HG02763 (cell line): ENCODE data around the gene IL18R1.
"Not testable (repeated sequence)": the region's sequence is repeated elsewhere in the genome, so short reads cannot be mapped to it uniquely, and the experiment has no call there.

ENCODE experiments used
- ATAC-seq: cut with Tn5 transposase; IDR thresholded peaks from one replicate; pipeline ENCODE4 v1.9.1; 2021; ENCODE audit warnings: mild to moderate bottlenecking, moderate library complexity; ENCODE audit not compliant: unreplicated experiment

IL18R1 gene, protein sequence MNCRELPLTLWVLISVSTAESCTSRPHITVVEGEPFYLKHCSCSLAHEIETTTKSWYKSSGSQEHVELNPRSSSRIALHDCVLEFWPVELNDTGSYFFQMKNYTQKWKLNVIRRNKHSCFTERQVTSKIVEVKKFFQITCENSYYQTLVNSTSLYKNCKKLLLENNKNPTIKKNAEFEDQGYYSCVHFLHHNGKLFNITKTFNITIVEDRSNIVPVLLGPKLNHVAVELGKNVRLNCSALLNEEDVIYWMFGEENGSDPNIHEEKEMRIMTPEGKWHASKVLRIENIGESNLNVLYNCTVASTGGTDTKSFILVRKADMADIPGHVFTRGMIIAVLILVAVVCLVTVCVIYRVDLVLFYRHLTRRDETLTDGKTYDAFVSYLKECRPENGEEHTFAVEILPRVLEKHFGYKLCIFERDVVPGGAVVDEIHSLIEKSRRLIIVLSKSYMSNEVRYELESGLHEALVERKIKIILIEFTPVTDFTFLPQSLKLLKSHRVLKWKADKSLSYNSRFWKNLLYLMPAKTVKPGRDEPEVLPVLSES

GRCh38 chr2:102355526-102356380, at the start of gene IL18R1:
IL18R1 (plus strand) TSS chr2:102355796; CDS start chr2:102362661, 6,865 bp downstream.
- peak; percentile 94 for ATAC-seq

- ATAC-seq, result no peak
Measured at GRCh38 chr2:102306125-102306524, 49.5 kb upstream of the IL18R1 start.

DNA sequence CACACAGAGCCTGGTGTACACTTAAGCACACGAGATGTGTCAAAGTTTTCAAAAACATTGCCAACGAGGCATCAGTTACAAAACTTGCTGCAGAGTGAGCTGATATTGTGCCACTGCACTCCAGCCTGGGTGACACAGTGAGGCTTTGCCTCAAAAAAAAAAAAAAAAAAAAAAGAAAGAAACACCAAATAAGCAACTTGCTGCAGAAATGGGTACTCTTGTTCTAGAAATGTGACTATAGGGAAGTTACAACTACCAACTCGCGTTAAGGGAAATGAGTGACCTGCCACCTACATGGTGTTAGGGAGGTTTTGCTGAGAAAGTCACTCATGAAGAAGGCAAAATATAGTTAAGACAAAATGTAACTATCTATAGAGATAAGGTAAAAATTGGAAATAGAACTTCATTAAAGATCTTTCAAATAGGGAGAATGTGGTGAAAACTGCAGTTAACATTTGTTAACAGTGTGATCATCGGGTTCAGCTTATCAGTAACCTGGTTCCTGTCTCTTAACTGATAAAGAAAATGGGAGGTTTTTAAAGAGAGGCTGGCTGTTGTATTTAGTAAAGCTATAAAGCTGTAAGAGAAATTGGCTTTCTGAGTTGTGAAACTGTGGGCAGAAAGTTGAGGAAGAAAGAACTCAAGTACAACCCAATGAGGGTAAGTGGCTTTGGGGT, 44.5 kb upstream of the IL18R1 start, which contains the start of gene IL1RL1:
IL1RL1 (plus strand) TSS at position 600 of the 677 bp plus-strand sequence. CDS start 26,702 bp downstream, outside the sequence.
- no peak for ATAC-seq

- no peak for ATAC-seq
Measured at GRCh38 chr2:102313025-102313424, 42.6 kb upstream of the IL18R1 start.

DNA sequence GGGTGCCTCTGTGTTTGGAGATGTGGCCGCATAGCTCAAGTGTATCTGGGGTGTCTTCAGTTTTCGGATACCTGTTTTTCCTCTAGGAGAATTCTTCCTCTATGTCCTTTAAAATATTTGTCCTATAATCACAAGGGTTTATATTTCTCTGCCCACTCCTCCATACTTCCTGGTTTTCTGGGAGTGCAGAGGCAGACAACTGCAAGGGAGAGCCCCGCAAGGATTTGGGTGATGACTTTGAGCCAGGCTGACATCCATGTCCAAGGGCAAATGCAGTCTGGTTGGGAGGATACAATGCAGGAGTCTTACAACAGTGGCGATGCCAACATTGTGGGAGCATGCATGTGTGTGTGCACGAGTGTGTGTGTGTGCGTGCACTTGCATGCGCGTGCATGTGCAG, 42.1 kb upstream of the IL18R1 start:
- no peak for ATAC-seq

DNA sequence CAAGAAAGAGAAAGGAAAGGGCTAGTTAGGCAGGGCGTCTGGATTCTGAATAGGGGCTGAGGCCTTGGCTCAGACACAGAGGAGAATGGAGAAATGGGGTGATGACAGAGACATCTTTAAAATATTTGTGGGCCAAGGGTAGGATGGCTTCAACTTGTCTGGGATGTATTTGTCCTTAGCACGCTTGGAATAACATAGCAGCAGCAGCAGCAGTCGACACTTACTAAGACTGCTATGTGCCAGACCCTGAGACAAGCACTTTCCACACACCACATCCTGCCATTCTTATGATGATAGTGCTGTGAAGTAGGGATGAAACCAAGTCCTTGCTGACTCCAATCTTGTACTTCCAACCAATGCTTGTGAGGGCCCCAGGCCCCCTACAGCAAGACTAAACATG, 41.6 kb upstream of the IL18R1 start:
- no peak for ATAC-seq

GRCh38 chr2:102315921-102316320, 39.7 kb upstream of the IL18R1 start:
- ATAC-seq, result no peak

GRCh38 chr2:102317715-102318114, 37.9 kb upstream of the IL18R1 start:
- no peak for ATAC-seq

GRCh38 chr2:102318437-102318836, 37.2 kb upstream of the IL18R1 start:
- no peak for ATAC-seq

DNA sequence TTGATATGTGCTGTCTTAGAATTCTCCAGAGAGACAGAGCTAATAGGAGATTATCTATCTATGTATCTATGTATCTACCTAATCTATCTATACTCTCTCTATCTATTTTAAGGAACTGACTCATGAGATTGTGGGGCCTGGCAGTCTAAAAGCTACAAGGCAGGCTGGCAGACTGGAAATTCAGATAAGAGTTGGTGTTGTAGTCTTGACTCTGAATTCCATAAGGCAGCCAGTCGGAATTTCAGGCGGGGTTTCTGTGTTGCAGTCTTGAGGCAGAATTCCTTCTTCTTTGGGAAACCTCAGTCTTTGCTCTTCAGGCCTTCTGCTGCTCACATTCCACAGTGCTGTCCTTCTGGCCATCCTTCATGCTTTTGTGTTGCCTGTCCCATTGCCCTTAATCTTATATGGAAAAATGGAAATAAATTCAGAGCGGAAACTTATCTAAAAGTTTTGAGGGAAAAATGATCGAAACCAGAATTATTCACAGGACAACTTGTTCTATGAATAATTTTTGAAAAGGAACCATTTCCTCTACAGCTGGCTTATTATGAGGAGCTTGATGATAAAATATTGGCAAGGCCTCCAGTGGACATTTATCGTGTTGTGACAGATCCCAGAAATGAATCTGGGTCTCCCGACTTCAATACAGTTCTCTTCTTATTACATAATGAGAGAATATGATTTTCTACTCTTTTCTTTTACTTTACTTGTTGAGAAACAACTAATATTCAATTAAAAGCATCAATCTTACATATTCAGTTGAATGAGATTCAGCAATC, 33.5 kb upstream of the IL18R1 start:
- no peak for ATAC-seq

DNA sequence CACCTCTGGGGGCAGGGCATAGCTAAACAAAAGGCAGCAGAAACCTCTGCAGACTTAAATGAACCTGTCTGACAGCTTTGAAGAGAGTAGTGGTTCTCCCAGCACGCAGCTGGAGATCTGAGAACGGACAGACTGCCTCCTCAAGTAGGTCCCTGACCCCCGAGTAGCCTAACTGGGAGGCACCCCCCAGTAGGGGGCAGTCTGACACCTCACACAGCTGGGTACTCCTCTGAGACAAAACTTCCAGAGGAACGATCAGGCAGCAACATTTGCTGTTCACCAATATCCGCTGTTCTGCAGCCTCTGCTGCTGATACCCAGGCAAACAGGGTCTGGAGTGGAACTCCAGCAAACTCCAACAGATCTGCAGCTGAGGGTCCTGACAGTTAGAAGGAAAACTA, 30.7 kb upstream of the IL18R1 start:
- ATAC-seq, result not testable (repeated sequence)

DNA sequence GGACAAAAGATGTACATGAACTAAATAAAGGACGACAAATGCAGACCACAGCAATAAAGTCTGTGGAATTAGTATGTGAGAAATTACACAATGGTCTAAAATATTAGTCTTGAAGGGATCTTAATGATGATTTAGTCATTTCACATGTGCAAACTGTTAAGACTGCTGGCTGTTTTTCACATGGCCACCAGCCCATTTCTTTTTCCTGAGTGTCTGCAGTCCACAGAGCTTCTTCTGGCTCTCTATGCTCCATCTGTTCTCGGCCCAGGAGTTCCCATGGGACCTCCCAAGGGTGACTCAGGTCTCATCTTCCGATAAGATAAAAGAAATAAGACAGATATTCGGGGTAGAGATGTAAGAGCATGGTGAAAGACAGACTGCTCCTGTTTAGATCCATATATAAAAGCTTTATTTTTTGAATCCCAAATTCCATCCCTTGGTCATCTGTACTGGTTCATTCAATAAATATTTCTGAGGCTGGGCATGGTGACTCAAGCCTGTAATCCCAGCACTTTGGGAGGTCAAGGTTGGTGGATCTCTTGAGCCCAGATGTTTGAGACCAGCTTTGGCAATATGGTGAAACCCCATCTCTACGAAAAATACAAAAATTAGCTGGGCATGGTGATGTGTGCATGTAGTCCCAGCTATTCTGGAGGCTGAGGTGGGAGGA, 24.1 kb upstream of the IL18R1 start:
- ATAC-seq, result no peak

DNA sequence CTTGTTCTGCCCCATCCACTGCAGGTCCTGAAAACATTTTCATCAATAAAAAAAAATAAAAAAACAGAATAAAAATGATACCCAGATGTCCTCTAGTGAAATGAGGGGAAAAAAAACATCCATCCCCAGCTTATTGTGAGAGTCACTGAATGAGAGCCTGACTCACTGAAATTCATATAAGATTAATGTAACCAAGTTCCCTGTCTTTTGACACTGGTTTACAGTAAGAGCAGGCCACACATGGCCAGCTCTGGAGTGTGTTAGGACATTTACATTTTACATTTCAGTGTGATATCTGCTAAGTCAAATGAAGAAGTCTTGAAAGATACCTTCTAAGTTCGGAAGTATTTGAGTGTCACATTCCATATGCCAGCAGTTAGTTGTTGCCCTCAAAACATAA, 21.1 kb upstream of the IL18R1 start:
- no peak for ATAC-seq

DNA sequence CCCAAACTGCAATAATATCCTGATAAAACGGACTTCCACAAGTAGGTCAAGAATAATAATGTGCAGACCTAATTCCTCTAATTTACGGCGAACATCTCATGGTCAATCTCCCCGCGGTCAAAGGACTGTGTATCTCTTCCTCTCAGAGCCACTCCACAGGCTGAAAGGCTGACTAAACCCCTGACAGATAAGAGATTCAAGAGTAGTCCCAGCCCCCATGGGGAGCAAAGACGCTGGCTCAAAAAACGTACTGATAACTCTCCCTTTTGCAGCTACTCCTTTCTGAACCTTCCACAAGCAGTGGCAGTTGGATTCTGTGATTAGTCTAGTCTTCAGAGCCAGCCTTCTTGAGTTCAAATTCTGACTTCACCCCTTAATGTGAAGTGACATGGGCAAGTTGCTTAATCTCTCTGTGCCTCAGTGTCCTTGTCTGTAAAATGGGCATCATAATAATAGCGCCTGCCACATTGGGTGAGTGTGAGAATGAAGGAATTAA, 19.7 kb upstream of the IL18R1 start:
- no peak for ATAC-seq

DNA sequence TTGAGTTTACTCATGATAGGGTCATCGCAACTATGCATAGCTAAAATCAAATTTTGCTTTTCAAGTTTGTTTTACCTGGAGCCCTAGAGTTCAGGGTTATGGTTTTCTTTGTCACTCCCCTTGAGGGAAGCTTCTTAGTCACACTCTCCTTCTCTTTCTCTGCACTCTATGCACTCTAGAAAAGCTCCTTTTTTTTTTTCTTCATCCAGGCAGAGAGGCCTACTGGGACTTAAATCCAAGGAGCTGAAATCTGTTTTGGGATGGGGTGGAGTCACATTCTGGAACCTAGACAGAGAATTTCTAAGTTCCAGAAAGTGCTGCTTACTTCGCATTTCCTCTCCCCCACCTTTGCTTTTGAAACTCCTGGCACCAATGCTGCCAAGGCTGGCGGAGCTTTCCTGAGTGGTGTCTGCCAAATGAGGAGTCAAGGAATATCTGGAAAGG, 19.1 kb upstream of the IL18R1 start:
- ATAC-seq, result no peak

GRCh38 chr2:102337012-102337411, 18.6 kb upstream of the IL18R1 start:
- no peak for ATAC-seq

DNA sequence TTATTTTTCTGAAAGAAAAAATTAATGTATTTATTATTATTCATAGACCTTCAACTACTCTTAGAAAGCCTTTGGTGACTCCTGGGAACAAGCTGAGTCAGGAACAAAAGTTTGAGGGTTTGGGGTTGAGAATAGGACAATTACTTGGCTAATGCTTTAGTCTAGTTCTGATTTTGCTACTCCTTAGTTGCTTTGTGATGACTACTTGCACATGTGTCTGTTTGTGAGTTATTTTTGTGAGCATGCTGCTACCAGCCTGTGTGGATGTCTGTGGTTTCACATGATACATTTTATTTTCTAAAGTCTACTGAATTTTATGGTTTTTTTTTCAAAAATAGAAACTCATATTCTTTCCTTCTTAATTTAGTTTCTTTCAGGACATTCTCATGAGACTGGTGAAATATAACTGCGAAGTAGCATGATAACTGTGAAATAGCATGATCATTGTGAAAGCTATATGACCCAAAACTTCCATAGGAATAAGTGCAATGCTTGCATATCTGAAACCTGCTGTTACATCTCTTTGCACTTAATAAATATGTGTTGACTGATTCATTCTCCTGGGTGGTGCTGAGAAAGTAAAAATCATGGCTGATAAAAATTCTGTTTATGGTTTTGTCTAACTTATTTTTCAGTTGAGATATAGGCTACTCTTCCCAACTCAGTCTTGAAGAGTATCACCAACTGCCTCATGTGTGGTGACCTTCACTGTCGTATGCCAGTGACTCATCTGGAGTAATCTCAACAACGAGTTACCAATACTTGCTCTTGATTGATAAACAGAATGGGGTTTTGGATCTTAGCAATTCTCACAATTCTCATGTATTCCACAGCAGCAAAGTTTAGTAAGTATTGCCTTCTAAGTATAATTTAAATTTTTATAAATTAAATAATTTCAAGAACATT, 17.9 kb upstream of the IL18R1 start:
- ATAC-seq, result no peak

GRCh38 chr2:102340778-102341177, 14.8 kb upstream of the IL18R1 start:
- ATAC-seq, result no peak
